Muscle of leg (tissue), 11 donors: Measurements from ENCODE around the gene SYN1. TPM values are rescaled to one million over a fixed set of nuclear protein-coding genes. Genes with fewer than 3 reads are reported as not detected.

Source experiments
- DNase-seq: peaks from one replicate; pipeline ENCODE4 v3.0.0; 2013
- H3K27ac ChIP-seq: one replicate; pipeline ENCODE4 v1.5.1; 2013; ENCODE audit warnings: mild to moderate bottlenecking, low read length, control low read depth
- H3K27me3 ChIP-seq: one replicate; pipeline ENCODE4 v1.6.1; 2013; ENCODE audit warnings: low read length; ENCODE audit not compliant: control insufficient read depth, insufficient read depth
- H3K36me3 ChIP-seq: one replicate; pipeline ENCODE4 v1.6.1; 2013; ENCODE audit warnings: low read length; ENCODE audit not compliant: control insufficient read depth, insufficient read depth
- H3K4me1 ChIP-seq: one replicate; pipeline ENCODE4 v1.6.1; 2013; ENCODE audit warnings: low read length; ENCODE audit not compliant: control insufficient read depth, insufficient read depth
- H3K4me3 ChIP-seq: one replicate; pipeline ENCODE4 v1.5.1; 2013; ENCODE audit warnings: low read length, control low read depth
- H3K9me3 ChIP-seq: replicated peaks from 2 replicates; pipeline ENCODE4 v1.6.1; 2013; ENCODE audit warnings: low read depth, low read length; ENCODE audit not compliant: control insufficient read depth
- WGBS: methylation state at CpG from one replicate; pipeline ENCODE4 v1.1.5; 2013; ENCODE audit warnings: missing lambda C conversion rate; ENCODE audit not compliant: insufficient coverage; 5-methylcytosine and 5-hydroxymethylcytosine counted together
- polyA plus RNA-seq, 8 donors: library from polyadenylated mRNA; unstranded; fragments of 120-200 nt; gene quantifications; one replicate each; pipeline versions ENCODE4 v1.2.1 to v1.2.3, GENCODE V29; 2013; ENCODE audit warnings: inconsistent platforms in 1 of 8, low replicate concordance in 1 of 8; ENCODE audit not compliant: insufficient read length in 8 of 8, insufficient read depth in 1 of 8
- total RNA-seq: library from RNA; stranded (reverse); fragments of 120-200 nt; gene quantifications from one replicate; pipeline ENCODE4 v1.2.4, GENCODE V29; 2013

SYN1 gene
- total and polyA plus RNA-seq, 9 donors = 0.75 to 10.6 (median 7.3) TPM

- no peak for DNase-seq
- Histone ChIP-seq H3K4me3 (no peak overlapping the region), H3K36me3 (peaks cover 48% of the 10 kb centered on the region), H3K4me1 (peaks cover 5% of the 10 kb centered on the region), H3K27ac (no peak overlapping the region), H3K27me3 (no peaks in the 10 kb centered on the region), H3K9me3 (no peaks in the 10 kb centered on the region)
- WGBS = 71% methylated on average over 1 of the region's 11 CpGs
Observed at GRCh38 chrX:47566841-47567240, 52.8 kb downstream of the SYN1 start.

- H3K27ac ChIP-seq = no peak overlapping the region
- no peaks in the 10 kb centered on the region for H3K27me3 ChIP-seq
- 92% methylated on average over 6 of the region's 12 CpGs for WGBS
- H3K4me1 ChIP-seq = peaks cover 12% of the 10 kb centered on the region
- H3K9me3 ChIP-seq = no peaks in the 10 kb centered on the region
- H3K4me3 ChIP-seq = no peak overlapping the region
- DNase-seq = no peak
- H3K36me3 ChIP-seq = peaks cover 38% of the 10 kb centered on the region
Observed at GRCh38 chrX:47564438-47565085, 55.1 kb downstream of the SYN1 start.

- peaks cover 12% of the 10 kb centered on the region for H3K4me1 ChIP-seq
- no peak for DNase-seq
- H3K36me3 ChIP-seq = peaks cover 38% of the 10 kb centered on the region
- no peaks in the 10 kb centered on the region for H3K27me3 ChIP-seq
- no peak overlapping the region for H3K27ac ChIP-seq
- H3K9me3 ChIP-seq = no peaks in the 10 kb centered on the region
- no peak overlapping the region for H3K4me3 ChIP-seq
- 82% methylated on average over 5 of the region's 8 CpGs for WGBS
Observed at GRCh38 chrX:47563801-47564315, 55.8 kb downstream of the SYN1 start.

- H3K36me3 ChIP-seq = peaks cover 30% of the 10 kb centered on the region
- no peak overlapping the region for H3K4me3 ChIP-seq
- no peaks in the 10 kb centered on the region for H3K27me3 ChIP-seq
- no peak overlapping the region for H3K27ac ChIP-seq
- H3K4me1 ChIP-seq = peaks cover 12% of the 10 kb centered on the region
- DNase-seq = no peak
- no peaks in the 10 kb centered on the region for H3K9me3 ChIP-seq
- WGBS = 65% methylated on average over 7 of the region's 13 CpGs
Observed at GRCh38 chrX:47562615-47563243, 56.9 kb downstream of the SYN1 start.

- Histone ChIP-seq H3K27ac (peak overlapping the region; percentile 96), H3K4me3 (peak overlapping the region; percentile 73), H3K9me3 (no peaks in the 10 kb centered on the region), H3K4me1 (peaks cover 12% of the 10 kb centered on the region), H3K36me3 (peaks cover 30% of the 10 kb centered on the region), H3K27me3 (no peaks in the 10 kb centered on the region)
- WGBS = 33% methylated on average over 9 of the region's 9 CpGs
- no peak for DNase-seq
Observed at GRCh38 chrX:47561659-47562151, 58.0 kb downstream of the SYN1 start.

GRCh38 chrX:47560934-47561658 is 58.6 kb downstream of the SYN1 start, which contains the start of gene ARAF:
Gene ARAF, plus strand, starts transcription at chrX:47561205. Its CDS starts 1,763 bp downstream, at chrX:47562968.
- Histone ChIP-seq H3K36me3 (peaks cover 27% of the 10 kb centered on the region), H3K27ac (peak within 1 kb of the TSS; percentile 96), H3K27me3 (no peaks in the 10 kb centered on the region), H3K4me3 (peak within 1 kb of the TSS; percentile 73), H3K4me1 (peaks cover 12% of the 10 kb centered on the region), H3K9me3 (no peaks in the 10 kb centered on the region)
- WGBS = 40% methylated on average over 58 of the region's 59 CpGs
- DNase-seq = peak; percentile 100

- 33% methylated on average over 10 of the region's 15 CpGs for WGBS
- H3K9me3 ChIP-seq = no peaks in the 10 kb centered on the region
Observed at GRCh38 chrX:47560179-47560933, 59.3 kb downstream of the SYN1 start.

GRCh38 chrX:47558436-47558835 is 61.2 kb downstream of the SYN1 start:
- no peak for DNase-seq
- WGBS = no CpG with 5 or more reads among the region's 3 CpGs
- H3K27ac ChIP-seq = no peak overlapping the region
- H3K4me1 ChIP-seq = peaks cover 12% of the 10 kb centered on the region
- H3K36me3 ChIP-seq = peaks cover 10% of the 10 kb centered on the region
- H3K4me3 ChIP-seq = no peak overlapping the region
- no peaks in the 10 kb centered on the region for H3K27me3 ChIP-seq
- H3K9me3 ChIP-seq = no peaks in the 10 kb centered on the region

More at GRCh38 chrX:47560179-47560933, 59.3 kb downstream of the SYN1 start:
- Histone ChIP-seq H3K4me1 (peaks cover 12% of the 10 kb centered on the region), H3K27me3 (no peaks in the 10 kb centered on the region), H3K4me3 (peak overlapping the region; percentile 73), H3K36me3 (peaks cover 27% of the 10 kb centered on the region), H3K27ac (peak overlapping the region; percentile 76)
- no peak for DNase-seq

- 38% methylated on average over 17 of the region's 20 CpGs for WGBS
Observed at GRCh38 chrX:47556045-47556623, 63.5 kb downstream of the SYN1 start.

More at GRCh38 chrX:47556045-47556623, 63.5 kb downstream of the SYN1 start:
- peak; percentile 97 for DNase-seq
- H3K27me3 ChIP-seq = no peaks in the 10 kb centered on the region
- H3K4me3 ChIP-seq = peak overlapping the region; percentile 59
- no peaks in the 10 kb centered on the region for H3K36me3 ChIP-seq
- no peaks in the 10 kb centered on the region for H3K9me3 ChIP-seq
- H3K4me1 ChIP-seq = peaks cover 5% of the 10 kb centered on the region
- H3K27ac ChIP-seq = peak overlapping the region; percentile 91
